GM18907 (cell line): ENCODE results near the gene ADM2.

ENCODE experiments used
- ATAC-seq: cut with Tn5 transposase; IDR thresholded peaks from one replicate; pipeline ENCODE4 v1.9.1; 2021; ENCODE audit warnings: mild to moderate bottlenecking, moderate library complexity; ENCODE audit not compliant: unreplicated experiment

ADM2 gene

GRCh38 chr22:50483977-50484853 is 2.9 kb downstream of the ADM2 start:
- ATAC-seq: no peak

- no peak for ATAC-seq
Measured at GRCh38 chr22:50485221-50486131, 4.1 kb downstream of the ADM2 start.

- ATAC-seq: no peak
Measured at GRCh38 chr22:50486561-50487289, 5.4 kb downstream of the ADM2 start, which contains the start of gene MIOX. TSS of gene MIOX (plus strand) at chr22:50486859. CDS start at chr22:50486898, 39 bp downstream.

GRCh38 chr22:50487290-50488005 is 6.1 kb downstream of the ADM2 start:
- no peak for ATAC-seq

DNA sequence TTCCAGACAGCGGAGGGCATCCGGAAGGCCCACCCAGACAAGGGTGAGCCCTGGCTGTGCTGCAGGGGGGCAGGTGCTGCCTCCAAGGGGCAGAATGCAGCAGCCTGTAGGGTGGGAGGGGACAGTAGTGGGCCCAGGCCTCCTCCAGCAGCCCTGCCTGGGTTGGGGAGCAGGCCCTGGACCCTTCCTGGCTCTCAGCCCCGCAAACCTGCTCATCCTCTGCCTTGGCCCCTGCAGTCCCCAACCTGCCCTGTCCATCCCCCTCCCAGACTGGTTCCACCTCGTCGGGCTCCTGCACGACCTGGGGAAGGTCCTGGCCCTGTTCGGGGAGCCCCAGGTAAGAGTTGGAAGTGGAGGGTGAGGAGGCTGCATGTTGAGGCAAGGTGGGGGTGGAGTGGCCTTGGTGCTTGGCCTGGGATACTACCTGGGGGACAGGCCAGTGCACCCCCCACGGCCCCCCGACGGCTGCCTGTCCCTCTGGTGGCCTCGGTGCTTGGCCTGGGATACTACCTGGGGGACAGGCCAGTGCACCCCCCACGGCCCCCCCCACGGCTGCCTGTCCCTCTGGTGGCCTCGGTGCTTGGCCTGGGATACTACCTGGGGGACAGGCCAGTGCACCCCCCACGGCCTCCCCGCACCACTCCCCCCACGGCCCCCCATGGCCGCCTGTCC is 6.8 kb downstream of the ADM2 start:
- ATAC-seq: no peak

DNA sequence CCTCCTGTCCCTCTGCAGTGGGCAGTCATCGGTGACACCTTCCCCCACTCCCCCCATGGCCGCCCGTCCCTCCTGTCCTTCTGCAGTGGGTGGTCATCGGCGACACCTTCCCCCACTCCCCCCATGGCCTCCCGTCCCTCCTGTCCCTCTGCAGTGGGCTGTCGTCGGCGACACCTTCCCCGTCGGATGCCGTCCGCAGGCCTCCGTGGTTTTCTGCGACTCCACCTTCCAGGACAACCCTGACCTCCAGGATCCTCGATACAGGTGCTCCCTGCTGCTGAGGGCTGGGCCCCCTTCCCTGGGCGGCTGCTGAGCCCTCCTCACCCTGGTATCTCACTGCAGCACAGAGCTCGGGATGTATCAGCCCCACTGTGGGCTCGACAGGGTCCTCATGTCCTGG is 7.5 kb downstream of the ADM2 start:
- ATAC-seq: no peak

DNA sequence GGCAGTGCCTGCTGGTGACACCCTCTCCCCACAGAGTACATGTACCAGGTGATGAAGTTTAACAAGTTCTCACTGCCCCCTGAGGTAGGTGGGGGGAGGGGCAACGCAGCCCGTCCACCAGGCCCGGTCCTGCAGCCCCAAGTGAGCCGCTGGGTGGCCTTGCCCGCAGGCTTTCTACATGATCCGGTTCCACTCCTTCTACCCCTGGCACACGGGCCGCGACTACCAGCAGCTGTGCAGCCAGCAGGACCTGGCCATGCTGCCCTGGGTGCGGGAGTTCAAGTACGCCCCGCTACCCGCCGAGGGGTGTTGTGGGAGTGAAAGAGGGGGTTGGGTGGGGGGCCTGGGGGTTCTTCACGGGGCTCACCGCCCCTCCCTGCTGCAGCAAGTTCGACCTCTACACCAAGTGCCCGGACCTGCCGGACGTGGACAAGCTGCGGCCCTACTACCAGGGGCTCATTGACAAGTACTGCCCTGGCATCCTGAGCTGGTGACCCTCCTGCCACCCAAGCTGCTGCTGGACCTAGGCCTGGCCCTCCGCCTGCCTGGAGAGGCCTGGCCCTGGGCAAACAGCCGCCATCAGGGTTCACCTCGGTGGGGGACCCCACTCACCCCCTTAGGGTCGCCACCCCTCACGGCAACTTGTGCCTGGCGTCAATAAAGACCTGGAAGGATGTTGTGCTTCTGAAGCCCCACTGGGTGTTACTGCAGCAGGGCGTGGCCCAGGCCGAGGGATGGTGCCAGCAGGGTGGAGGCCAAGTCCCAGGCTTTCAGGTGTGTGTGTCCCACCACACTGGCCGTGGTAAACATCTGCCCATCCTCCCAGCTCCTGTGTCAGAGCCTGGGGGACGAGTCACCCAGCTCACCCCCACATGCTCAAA is 8.3 kb downstream of the ADM2 start:
- no peak for ATAC-seq

GRCh38 chr22:50490531-50491308 is 9.4 kb downstream of the ADM2 start:
- no peak for ATAC-seq

DNA sequence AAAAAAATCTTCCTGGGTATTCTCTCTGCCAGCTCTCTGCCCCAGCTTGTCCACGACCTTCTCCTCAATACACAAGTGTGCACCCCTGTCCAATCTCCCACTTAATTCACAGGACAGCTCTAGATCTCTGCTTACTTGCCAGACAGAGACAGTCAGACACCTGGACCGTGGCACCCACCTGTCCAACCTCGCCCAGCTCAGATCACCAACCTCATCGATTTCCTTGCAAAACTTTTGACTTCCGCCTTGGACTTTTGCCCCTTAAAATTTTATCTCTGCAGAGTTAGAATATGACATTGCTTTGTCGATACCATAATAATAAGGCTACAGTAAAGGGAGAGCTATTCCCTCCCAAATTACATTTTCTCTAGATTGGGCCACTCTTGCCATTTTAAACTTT is 15.8 kb downstream of the ADM2 start:
- ATAC-seq: no peak

DNA sequence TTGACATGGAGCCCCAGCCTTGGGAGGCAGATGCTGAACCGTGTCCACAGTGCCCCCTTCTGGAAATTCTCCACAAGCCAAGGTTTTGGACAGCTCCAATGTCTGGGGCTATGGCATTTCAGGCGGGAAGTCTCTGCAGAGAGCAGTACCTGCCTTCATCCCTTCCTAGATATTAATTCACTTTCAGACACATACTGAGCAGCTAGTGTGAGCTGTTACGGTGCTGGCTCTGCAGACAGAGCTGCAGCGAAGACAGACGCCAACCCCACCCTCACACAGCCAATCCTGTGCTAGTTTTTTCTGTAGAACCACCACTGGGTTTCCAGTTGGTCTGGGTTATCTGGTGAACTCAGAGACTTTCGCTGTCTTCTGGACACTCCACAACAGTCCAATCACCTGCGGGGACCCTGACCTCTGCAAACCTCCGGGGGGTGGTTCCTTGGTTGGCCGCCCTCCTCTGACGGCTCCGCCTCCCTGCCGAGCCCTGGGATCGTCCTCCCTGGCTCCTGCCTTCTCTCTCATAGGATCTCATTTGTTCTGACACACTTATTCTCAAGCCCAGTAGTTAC is 17.1 kb downstream of the ADM2 start:
- no peak for ATAC-seq

DNA sequence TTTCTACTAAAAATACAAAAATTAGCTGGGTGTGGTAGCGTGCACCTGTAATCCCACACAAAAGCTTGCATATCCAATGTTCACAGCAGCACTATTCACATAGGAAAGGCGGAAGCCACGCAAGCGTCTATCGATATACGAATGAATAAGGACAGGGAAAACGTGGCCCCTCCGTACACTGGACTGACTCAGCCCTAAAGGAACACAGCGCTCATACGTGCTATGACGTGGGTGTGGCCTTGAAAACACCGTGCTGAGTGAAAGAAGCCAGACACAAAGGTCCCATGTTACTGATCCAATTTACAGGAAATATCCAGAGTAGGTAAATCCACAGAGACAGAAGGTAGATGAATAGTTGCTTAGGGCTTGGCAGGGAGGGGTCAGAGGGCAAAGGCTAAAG is 19.1 kb downstream of the ADM2 start:
- ATAC-seq: no peak

GRCh38 chr22:50502096-50502495 is 20.8 kb downstream of the ADM2 start:
- no peak for ATAC-seq

- no peak for ATAC-seq
Measured at GRCh38 chr22:50502628-50503474, 21.5 kb downstream of the ADM2 start.

GRCh38 chr22:50503475-50504145 is 22.3 kb downstream of the ADM2 start:
- no peak for ATAC-seq

DNA sequence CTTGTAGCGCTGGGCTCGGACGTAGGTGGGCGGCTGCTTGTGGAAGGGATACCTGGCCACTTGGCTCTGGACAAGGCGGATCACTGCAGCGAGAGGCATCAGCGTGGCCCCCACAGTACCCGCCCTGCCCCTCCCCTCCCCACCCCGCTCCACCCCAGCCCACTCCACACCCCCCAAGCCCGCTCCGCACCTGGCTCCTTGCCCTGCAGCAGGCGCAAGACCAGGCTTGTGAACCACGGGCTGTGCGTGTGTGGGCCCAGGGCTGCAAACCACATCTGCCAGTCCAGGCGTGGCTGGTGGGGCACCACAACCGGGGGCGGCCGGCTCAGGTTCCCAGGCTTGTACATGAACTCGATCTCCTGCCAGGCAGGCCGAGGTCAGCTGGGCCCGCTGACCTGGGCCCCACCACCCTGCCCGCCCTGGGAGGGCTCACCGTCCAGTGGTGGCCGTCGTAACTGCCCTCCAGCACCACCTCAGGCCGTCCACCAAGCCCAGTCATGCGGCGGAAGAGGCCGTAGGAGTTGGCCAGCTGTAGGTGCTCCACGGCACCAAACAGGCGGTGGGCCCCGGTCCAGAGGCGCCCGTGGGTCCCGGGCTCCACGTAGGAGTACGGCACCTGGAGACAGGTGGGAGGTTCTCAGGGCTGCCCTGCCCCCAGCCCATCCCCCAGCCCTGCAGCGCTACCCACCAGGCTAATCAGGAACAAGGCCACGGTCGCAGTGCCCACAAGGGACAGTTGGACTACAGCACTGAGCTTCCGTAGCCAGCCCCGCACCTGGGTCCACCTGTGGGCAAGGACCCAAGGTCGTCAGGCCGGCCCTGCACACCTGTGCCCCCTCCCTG is 23.2 kb downstream of the ADM2 start:
- ATAC-seq: no peak
